SW480 (cell line): ENCODE measurements around the gene SMDT1.
A peak's percentile ranks its signal among the peaks of the same experiment; 100 is the strongest.
"Not testable (repeated sequence)": the region's sequence is repeated elsewhere in the genome, so short reads cannot be mapped to it uniquely, and the experiment has no call there.

ENCODE experiments used
- DNase-seq: peaks from one replicate; pipeline ENCODE4 v3.0.0-alpha.2; 2016; ENCODE audit warnings: low spot score

The SMDT1 gene

GRCh38 chr22:42070517-42071422 is 8.7 kb upstream of the SMDT1 start, which contains the start of gene NAGA:
TSS of gene NAGA (minus strand) at chr22:42070812. CDS start at chr22:42070297, 515 bp downstream.
- peak; percentile 95 for DNase-seq

- DNase-seq = not testable (repeated sequence)
These were observed 8.0 kb upstream of the SMDT1 start for GRCh38 chr22:42071508-42071907.

GRCh38 chr22:42072606-42073330 is 6.7 kb upstream of the SMDT1 start:
- DNase-seq = no peak

- no peak for DNase-seq
These were observed 5.9 kb upstream of the SMDT1 start for GRCh38 chr22:42073621-42074041.

DNA sequence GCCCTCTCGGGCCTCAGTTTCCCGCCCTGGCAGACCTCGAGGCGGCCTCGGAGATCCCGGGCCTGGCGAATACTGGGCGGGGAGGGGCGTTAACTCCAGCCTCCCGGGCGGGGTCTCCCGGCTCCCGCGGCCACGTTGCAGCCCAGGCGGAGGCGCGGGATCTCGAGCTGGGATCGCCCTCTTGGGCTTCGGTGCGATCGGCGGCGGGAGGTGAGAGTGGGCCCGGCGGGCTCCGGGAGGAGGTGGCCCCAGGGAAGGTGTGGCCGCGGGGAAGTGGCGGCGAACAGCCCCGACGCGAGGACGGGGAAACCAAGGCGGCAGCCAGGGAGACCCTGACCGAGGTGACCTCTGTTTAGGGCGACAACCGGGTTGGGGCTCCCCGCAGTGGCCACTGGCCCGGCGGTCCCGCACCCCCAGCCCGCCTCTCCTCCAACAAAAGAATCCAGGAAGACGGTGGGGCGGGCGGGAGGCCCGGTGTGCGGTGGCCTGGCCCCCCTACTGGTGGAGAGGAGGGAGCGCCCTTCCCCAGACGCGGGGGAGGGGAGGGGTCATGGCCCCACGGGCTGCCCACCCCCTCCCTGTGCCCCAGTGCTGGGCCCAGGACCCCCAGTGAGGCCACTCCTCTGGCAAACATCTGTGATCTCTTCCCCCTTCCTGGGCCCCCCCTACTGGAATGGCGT is 5.2 kb upstream of the SMDT1 start, which contains the start of gene PHETA2:
PHETA2 (plus strand) TSS at position 117 of the 680 bp plus-strand sequence. CDS start 3,046 bp downstream, outside the sequence.
- no peak for DNase-seq

DNA sequence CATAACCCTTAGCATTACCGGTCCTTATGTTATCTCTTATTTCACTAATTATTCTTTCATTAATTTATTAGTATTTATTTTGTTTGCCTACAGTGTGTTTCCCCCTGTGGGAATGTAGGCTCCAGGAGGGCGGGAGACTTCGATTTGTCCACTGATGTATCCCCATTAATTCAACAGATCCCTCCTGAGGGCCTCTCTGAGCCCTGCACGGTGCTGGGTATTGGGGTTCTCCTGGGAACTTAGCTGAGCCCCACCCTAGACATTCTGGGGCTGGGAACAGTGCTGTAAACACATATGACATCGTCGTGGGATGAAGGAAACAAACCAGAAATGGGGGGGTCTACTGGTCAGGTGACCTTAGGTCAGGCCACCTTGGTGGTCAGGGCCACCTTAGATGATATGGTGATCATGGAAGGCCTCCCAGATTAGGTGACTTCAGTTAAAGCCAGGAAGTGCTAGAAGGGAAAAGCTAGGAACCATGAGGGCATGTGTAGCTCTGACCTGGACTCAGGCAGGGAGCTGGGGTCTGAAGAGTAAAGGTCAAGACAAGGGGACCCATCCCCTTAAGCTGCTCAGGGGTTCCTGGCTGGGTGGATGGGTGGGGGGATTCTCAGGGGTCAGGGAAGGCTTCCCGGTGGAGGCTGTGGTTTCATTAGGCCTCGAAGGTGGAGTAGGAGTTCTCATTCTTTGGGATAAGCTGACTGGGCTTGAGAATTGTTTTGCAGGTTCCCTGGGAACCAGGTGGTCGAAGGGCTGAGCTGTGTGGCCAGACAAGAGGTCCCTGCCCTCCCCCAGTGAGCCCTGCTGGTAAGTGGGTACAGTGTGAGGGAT is 4.4 kb upstream of the SMDT1 start:
- DNase-seq = no peak

- DNase-seq = no peak
These were observed 2.6 kb upstream of the SMDT1 start for GRCh38 chr22:42076764-42077485.

- no peak for DNase-seq
These were observed 1.9 kb upstream of the SMDT1 start for GRCh38 chr22:42077486-42078125.

GRCh38 chr22:42078469-42079318 is 806 bp upstream of the SMDT1 start:
- no peak for DNase-seq

DNA sequence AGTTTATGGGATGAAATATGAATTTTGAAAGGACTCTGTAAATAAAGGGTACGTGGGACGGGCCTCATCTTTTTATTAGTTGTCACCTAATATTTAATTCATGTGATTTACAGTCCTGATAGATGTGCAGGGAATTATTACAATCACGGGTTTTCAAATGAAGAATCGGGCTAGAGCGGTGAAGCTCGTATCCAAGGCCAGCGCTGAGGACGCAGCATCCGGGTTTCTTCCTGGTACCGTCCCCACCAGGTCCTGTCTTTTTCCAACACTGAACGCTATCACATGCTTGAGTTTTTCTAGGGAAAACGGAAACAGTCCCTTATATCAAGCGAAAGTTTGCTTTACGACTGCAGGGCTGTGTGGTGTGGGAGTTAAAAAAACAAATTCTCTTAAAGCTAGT is 787 bp downstream of the SMDT1 start:
- peak; percentile 22 for DNase-seq

DNA sequence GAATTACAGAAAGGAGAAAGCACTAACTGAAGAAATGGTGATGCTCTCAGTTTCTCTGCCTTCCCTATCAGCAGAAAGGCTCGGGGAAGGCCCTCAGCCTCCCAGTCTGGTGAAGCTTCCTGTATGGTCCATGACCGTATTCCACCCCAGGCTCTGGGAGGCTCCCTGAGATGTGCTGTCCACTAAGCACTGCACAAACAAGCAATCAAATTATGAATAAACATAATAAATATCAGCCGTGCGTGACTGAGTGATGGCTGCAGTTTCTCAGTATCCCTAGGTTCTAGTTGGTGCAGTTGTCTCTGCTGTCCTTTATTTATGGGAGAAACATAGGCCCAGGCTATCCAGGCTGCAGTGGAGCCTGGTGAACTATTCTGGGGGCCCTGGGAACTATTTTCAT is 3.6 kb downstream of the SMDT1 start:
- no peak for DNase-seq

DNA sequence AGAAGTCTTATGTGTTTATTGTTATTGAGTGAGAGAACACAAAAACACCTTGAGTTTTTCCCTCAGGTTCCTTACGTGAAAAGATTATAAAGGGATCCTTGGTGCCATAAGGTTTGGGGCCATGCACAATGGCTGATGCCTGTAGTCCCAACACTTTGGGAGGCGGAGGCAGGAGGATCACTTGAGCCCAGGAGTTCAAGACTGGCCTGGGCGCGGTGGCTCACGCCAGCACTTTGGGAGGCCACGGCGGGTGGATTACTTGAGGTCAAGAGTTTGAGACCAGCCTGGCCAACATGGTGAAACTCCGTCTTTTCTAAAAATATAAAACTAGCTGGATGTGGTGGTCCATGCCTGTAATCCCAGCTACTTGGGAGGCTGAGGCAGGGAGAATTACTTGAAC is 5.4 kb downstream of the SMDT1 start:
- no peak for DNase-seq

- DNase-seq = no peak
These were observed 6.6 kb downstream of the SMDT1 start for GRCh38 chr22:42086051-42086450.

DNA sequence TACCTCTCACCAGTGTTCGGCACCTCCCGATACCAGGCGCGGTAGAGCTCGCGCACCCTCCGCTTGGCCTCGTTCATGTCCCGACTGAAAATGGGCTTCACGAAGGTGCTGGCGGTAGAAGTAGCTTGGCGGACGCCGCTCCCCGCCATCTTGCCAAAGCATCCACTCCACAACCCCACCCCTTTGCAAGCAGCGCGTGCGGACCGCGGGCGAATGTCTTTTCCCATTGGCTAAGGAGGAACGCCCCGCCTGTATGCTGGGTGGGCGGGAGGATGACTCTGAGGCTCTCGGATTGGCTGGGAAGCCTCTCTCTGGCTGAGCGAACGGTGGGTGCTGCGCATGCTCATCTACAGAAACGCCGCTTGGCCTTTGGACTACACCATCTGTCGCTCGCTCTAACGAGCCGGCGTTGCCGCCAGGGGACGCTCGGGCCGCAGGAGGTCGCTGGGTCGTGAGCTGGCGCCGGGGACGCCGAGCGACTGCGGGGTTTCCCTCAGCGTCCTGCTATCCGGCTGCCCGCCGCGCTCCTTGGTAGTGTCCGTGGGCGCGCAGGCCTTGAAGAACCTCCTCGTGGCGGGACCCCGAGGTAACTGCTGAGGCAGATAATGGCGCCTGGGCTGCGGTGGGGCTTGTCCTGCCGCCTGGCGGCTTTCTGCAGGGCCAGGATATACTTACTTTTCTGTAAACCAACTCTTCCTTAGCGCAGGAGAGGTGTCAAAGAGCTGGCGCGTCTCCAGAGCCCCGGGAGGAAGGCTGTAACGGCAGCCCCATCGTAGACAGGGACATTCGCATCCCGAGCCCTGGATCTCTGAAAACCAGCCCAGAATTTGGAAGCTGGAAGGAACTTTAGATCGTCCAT is 11.3 kb downstream of the SMDT1 start, which contains the start of gene NDUFA6:
NDUFA6 (minus strand) TSS at position 177 of the 859 bp plus-strand sequence; CDS start at position 149, 28 bp downstream.
- DNase-seq = peak; percentile 99

DNA sequence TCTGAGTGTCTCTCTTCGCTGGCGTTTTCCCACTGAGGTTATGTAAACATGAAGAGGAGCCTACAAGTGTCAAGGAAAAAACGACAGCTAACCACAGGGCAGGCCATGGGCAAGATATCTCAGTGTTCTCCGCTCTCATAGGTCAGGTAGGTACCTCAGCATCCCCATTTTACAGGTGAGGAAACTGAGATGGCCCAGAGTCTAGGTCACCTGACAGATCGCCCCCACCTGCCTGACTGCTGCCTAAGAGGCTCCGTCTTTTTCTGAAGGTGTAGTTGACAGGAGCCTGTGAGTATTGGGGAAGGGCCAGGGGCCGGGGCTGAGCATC is 11.9 kb downstream of the SMDT1 start:
- no peak for DNase-seq

DNA sequence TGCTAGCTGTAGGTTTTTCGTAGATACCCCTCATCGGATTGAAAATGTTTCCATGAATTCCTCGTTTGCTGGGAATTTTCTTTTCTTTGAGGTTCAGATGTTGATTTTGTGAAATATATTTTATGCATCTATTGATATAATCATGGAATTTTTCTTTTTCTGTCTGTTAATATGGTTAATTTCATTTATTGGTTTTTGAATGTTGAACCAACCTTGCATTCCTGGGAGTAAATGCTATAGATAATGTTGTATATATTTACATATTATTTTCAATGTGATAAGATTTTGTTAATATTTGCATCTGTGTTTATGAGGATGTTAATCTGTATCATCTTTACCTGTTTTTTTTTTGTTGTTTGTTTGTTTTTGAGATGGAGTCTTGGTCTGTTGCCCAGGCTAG is 21.7 kb downstream of the SMDT1 start:
- DNase-seq = no peak

GRCh38 chr22:42104332-42104860 is 24.9 kb downstream of the SMDT1 start:
- DNase-seq = not testable (repeated sequence)

DNA sequence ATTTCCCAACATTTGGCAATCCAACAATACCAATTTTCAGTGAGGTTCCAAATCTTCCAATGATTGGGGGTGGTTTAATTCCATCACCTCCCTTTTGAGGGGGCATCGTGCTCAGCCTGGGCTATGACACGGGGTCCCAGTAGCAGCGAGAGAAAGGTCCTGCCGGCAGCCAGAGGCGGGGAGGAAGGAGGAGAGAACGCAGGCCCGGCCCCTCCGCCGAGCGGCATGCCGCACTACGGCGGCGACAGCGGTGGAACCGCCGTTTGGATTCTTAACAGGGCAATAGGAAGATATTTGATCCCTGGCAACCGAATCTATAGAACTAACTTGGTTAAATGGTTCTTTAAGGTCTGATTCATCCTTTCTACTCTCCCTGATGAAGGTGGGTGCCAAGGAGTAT is 29.3 kb downstream of the SMDT1 start:
- no peak for DNase-seq
